ENCODE data around the gene TBCD.

DNA sequence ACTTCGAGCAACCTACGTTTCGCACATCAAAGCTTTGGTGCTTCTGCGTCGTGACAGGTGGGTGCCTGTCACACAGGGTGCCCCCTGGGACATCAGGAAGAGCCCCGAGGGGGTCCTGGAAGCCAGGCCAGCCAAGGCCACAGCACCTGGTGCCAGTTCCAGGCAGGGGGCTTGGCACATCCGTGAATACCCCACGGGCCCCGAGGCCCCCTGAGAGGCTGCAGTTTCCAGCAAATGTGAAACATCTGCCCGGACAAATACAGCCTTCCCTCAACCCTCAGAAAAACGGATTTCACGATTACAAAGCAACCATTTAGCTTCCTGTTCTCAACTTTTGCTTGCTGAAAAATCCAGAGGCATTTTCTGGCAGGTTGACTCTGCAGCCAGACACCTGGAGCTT is 218.2 kb downstream of the TBCD start:
- TF ChIP-seq, protein P1, sequence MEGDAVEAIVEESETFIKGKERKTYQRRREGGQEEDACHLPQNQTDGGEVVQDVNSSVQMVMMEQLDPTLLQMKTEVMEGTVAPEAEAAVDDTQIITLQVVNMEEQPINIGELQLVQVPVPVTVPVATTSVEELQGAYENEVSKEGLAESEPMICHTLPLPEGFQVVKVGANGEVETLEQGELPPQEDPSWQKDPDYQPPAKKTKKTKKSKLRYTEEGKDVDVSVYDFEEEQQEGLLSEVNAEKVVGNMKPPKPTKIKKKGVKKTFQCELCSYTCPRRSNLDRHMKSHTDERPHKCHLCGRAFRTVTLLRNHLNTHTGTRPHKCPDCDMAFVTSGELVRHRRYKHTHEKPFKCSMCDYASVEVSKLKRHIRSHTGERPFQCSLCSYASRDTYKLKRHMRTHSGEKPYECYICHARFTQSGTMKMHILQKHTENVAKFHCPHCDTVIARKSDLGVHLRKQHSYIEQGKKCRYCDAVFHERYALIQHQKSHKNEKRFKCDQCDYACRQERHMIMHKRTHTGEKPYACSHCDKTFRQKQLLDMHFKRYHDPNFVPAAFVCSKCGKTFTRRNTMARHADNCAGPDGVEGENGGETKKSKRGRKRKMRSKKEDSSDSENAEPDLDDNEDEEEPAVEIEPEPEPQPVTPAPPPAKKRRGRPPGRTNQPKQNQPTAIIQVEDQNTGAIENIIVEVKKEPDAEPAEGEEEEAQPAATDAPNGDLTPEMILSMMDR (IDR thresholded peaks at IDR 0.05): no peak
- no peak for TF ChIP-seq POLR2A (IDR thresholded peaks at IDR 0.05)
- no peak for TF ChIP-seq POLR2AphosphoS5 (IDR thresholded peaks at IDR 0.05)
